ENCODE measurements around the gene OR10H2.
"Not testable (repeated sequence)": the region's sequence is repeated elsewhere in the genome, so short reads cannot be mapped to it uniquely, and the experiment has no call there.

Gene OR10H2, protein sequence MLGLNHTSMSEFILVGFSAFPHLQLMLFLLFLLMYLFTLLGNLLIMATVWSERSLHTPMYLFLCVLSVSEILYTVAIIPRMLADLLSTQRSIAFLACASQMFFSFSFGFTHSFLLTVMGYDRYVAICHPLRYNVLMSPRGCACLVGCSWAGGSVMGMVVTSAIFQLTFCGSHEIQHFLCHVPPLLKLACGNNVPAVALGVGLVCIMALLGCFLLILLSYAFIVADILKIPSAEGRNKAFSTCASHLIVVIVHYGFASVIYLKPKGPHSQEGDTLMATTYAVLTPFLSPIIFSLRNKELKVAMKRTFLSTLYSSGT

DNA sequence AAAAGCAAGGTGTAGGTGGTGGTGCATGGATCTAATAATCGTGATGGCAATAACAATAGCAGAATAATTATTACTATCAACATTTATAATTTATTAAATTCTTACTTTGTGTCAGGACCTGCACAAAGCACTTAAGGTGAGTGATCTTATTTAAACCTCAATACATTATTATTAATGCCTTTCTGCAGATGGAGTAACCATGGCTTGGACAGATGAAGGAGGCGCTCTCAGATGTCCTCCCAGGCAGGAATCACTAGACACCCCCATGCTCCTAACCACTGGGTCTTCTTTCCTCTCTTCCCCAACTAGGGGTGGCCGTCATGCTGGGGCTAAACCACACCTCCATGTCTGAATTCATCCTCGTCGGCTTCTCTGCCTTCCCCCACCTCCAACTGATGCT, at the start of gene OR10H2:
OR10H2 (plus strand) TSS at position 301 of the 400 bp plus-strand sequence; CDS start at position 321, 20 bp downstream.
- DNase-seq (ENCODE audit: low spot score), result no peak

DNA sequence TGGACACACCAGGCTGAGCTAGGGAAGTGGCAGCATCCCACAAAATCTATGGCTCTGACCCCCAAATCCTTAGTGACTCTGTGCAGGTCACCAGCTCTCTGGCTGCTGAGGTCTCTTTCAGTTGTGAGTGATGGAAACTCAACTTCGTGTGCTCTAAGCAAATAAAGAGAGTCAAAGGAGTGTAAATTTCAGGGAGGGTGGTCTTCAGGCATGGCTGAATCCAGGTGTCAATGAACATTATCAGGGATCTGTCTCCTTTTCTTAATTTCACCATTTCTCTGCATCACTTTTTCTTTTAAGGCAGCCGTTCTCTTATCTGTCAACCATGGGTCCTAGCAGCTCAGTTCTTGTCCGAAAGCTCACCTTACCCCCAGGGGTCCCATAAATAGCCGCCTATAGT, 48.7 kb upstream of the OR10H2 start:
- no peak for DNase-seq (ENCODE audit: low spot score)

DNA sequence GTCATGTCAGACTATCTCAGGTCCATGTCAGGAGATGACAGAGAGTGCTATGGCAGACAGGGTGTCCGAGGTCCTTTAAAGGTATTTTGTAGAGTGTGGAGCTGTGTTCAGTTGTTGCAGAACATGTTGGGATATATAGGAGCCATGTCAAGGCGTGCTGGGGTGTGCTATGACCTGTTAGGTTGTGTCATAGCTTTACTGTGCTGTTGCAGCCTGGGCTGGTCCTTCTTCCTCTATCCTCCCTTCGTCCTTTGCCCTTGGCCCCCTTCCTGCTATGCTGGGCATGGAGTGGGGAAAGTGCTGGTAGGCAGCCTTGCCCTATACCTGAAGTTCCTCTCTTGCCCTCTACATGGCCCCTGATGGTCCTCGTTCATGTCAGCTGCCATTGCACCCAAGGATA, 48.0 kb upstream of the OR10H2 start:
- not testable (repeated sequence) for DNase-seq (ENCODE audit: low spot score)

DNA sequence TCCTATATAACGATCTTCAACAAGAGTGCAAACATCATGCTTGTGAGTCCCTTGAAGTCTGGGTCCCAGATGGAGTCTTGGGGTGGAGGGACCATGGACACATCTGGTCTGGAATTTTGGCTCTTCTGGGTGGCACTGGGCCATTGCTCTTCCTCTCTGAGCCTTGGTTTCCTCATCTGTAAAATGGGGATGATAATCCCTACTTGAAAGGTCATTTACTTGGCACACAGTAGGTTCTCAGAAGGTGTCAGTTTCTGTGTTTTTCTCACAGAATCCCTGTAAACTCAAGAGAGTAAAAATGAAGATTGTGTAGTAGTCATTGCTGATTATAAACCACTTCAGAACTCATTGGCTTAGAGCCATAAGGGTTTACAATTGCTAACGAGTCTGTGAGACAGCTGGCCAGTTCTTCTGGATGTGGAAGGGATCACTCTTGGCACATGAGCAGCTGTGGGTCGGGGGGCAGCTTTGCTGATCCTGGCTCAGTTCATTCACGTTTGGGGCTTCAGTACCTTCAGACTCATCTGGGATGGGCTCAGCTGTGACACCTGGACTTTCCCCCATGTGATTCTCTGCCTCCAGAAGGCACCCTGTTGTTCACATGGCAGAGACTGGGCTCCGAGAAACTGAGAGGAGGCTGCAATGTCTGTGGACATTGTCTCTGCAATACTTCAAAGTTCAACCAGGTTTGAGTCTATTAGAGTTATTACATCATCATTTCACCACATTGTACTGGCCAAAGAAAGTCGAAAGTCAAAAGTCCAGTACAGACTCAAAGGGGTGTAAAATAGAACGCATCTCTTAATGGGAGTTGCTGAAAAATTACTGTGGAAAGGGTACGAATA, 47.1 kb upstream of the OR10H2 start:
- DNase-seq (ENCODE audit: low spot score), result no peak

DNA sequence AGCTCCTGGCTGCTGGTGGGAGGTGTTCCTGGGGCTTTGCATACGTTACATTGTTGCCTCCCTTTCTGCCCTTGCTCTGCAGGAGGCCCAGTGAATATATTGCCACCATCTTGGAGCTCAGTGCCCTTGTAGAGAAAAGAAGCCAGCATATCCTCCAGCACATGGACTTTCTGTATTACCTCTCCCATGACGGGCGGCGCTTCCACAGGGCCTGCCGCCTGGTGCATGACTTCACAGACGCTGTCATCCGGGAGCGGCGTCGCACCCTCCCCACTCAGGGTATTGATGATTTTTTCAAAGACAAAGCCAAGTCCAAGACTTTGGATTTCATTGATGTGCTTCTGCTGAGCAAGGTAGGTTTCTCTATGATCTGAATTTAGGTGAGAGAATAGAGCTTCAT, 44.4 kb upstream of the OR10H2 start:
- DNase-seq (ENCODE audit: low spot score), result no peak

DNA sequence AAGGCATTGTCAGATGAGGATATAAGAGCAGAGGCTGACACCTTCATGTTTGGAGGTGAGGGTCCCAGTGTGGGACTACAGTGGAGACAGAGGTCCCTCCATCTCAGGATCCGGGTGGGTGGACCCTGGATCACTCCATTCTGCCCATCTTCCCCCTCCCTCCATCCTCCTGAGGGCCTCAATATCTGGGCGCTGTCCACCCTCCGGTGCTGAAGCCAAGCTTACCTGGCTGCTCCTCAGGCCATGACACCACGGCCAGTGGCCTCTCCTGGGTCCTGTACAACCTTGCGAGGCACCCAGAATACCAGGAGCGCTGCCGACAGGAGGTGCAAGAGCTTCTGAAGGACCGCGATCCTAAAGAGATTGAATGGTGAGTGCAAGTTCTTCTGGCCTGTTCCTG, 43.0 kb upstream of the OR10H2 start:
- DNase-seq (ENCODE audit: low spot score), result no peak

DNA sequence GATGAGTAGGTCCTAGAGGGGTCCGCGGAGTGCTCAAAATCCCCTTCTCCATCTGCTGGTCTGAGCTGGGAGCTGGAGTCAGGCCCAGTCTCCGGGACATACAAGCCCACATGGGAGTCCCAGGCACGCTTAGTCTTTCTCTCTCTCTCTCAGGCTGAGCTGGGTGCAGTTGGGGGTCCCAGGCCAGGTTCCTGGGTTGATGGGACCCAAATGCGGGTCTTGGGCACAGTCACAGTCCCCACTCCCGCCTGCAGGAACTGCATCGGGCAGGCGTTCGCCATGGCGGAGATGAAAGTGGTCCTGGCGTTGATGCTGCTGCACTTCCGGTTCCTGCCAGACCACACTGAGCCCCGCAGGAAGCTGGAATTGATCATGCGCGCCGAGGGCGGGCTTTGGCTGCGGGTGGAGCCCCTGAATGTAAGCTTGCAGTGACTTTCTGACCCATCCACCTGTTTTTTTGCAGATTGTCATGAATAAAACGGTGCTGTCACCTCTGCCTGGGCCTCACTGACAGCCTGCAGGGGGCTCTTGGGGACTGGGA, 31.1 kb upstream of the OR10H2 start:
- DNase-seq (ENCODE audit: low spot score), result no peak

DNA sequence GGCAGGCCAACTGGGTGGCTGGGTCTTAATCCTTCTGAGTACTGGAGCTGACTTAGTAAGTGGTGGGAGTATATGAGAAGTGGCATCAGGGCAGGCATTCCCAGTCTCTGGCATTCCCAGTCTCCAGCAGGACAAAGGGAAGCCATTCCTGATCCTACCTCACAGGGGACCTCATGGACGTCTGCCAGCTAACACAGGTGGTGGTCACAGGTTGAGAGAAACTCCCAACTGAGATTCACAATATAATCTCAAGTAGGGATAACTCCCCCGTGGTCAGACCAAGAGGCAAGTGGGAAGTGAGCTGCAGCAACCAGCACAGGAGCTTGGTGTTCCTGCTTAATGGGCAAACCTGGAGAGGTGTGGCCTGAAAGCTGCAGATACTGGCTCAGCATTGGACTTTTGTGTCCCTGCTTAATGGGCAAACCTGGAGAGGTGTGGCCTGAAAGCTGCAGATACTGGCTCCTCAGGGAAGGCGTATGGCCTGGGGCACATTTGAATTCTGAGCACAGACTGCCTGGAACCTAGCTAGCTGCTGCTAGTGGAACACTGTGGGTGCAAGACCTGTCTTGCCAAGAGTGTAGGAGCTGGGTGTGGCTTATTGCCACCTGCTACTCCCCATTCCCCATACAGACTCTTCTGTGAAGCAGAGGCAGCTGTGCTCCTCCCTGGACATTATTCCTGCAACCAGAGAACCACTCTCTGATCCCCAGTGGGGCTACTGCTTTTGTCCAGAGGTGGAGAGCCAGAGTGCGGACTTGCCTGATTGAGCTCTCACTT, 25.9 kb upstream of the OR10H2 start:
- DNase-seq (ENCODE audit: low spot score), result no peak

DNA sequence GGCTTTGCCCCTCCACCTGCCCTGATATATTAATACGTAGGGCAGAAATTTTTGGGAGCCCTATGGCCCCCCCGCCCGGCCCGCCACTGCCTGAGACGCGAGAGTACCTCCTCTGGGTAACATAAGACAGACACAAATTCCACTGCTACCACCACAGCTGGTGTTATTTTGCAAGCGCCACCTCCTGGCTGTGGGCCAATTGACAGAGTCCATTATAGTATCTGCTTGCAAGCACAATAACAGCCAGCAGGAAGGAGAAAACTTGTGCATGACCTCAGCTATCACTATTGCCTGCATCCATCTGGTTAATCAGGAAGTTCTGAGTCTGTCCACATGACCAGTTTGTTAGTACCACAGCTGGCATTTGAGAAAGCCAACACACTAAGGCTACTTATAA, 25.3 kb upstream of the OR10H2 start:
- no peak for DNase-seq (ENCODE audit: low spot score)

DNA sequence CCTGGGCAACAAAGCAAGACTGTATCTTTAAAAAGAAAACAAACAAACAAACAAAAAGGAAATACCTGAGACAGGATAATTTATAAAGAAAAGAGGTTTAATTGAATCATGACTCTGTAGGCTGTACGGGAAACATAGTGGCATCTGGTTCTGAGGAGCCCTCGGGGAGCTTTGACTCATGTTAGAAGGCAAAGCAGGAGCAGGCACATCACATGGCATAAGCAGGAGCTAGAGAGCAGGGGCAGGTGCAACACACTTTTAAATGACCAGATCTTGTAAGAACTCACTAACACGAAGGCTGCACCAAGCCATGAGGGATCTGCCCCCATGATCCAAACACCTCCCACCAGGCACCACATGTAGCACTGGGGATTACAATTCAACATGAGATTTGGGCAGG, 13.2 kb upstream of the OR10H2 start:
- DNase-seq (ENCODE audit: low spot score), result no peak

DNA sequence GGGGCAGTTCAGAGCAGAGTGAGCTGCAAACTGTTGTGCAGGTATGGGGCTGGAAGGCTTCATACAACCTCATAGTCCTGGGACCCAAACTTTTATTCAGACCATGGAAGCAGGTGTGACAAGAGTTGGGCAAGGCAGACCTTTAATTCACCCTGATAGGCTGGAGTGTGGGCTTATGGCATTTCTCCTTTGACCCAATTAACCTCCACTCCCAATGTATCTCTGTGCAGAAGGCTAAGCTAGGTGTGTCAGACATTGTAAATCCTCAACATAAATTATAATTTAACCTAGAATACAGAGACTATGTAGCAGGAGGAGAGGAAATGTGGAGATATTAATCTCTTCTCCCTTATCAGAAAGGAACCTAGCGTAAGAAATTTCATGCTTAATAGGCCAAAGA, 12.2 kb upstream of the OR10H2 start:
- no peak for DNase-seq (ENCODE audit: low spot score)

DNA sequence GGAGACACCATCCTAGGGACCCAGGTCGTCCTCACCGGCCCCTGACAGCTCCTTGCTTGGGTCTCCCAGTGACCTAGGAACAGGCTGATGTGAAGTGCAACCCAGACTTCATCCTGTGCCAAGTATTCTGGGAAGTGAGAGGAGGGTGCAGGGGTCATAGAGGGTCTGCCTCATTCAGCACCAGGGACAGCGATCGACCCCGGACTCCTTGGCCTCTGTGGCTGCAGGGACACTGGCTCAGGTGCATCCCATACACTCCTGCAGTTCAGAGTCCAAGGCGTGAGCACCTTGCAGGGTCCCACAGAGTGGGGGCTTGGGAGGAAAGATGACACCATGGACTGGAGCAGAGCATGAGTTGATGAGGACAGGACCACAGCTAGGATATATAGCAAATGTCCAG, 10.0 kb upstream of the OR10H2 start:
- no peak for DNase-seq (ENCODE audit: low spot score)

DNA sequence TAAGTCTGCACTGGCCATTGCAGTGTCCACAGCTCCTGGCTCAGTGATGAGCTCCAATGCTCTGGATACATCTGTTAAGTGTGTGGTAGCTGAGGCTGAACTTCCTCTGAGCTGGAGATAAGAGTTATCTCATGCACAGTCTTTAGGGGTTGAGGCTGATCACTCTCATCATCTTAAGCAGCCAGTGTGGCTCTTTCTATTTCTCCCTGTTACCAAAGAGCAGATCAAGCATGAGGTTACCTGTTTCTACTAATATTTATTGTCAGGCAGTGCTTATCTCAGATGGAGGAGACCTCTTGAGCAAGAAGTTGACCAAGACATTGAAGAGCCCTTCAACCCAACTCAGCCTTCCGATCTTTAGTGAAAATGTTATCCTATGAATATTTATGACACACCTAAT, 6.6 kb upstream of the OR10H2 start:
- DNase-seq (ENCODE audit: low spot score), result no peak

DNA sequence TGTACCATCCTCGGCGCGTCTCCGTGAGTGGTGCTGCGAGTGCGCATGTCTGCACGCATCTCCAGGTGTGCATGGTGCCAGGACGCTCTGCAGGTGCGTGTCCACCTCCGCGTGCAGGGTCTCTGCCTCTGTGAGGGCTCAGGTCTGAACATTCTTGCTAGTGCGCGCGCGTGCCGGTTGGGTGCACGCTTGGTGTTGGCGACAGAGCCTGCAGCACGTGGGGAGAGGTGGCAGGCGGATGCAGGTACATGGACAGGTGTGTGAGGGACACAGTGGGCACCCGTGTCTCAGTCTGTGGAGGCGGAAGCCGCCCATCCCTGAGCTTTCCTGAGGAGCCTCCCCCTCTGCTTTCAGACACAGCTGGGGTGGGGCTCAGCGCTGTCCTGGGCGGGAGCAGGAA, 4.9 kb upstream of the OR10H2 start:
- no peak for DNase-seq (ENCODE audit: low spot score)

DNA sequence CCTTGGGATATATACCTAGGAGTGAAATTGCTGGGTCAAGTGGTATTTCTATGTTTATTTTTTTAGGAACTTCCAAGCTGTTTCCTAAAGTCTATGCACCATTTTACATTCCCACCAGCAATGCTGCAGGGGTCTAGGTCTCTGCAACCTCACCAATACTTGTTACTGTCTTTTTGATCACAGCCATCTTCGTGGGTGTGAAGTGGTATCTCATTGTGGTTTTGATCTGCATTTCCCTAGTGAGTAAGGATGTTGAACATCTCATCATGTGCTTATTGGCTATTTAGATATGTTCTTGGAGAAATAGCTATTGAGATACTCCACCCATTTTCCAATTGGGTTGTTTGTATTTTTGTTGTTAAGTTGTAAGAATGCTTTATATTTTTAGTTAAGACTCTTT, 2.7 kb downstream of the OR10H2 start:
- no peak for DNase-seq (ENCODE audit: low spot score)

DNA sequence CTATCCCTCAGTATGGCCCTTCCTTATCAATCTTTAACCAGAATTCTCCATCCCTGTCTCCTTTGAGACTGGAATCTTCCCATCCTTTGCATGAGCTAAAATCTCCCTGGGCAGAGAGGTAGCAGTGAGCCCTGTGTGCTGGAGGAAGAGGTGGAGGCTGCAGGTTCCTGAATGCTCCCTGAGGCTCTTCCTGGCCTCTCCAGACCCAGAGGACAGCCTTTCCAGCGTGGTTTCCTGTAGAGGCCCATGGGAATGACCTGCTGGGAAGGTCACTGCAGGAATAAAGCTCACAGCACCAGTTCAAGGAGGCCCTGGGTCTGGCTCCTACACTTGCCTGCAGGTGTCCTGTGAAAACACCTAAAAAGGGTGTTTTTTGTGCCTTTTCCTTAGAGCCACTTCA, 4.6 kb downstream of the OR10H2 start:
- DNase-seq (ENCODE audit: low spot score), result no peak

DNA sequence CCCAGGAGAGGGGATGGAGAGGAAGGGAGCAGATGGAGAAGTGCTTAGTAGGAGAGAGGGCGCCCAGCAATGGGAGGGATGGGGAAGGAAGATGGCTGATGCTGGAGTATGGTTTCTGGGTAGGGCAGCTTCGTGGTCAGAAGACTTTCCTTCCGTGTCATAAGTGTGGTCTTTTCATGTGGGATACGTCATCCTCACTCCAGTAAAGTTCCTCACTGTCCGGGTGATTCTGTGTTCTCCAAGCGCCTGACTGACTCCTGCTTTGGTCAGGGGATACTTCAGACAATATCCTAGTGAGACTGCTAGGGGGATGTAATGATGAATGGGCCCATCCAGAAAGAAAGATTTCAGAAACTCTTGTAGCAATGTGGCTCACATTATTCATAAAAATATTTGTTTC, 6.1 kb downstream of the OR10H2 start:
- no peak for DNase-seq (ENCODE audit: low spot score)

DNA sequence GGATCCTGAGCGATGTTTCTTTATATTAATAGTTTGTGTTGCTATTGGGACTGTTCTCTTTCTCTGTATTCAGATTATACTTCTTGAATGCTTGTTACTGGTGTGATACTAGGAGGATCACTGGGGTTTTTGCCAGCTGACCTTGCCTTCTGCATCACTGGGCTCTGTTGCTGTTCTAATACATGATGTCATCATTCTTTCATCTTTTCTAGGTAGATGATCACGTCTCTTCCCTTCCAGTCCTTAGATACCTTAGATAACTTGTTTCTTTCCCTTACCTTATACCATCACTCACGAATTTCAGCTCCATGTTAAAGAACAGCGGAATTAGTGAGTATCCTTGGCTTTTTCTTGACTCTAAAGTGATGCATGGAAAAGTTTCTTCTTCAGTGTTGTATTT, 9.9 kb downstream of the OR10H2 start, which contains the start of gene OR10H3:
OR10H3 (plus strand) TSS at position 264 of the 400 bp plus-strand sequence. CDS start 3,408 bp downstream, outside the sequence.
- no peak for DNase-seq (ENCODE audit: low spot score)

DNA sequence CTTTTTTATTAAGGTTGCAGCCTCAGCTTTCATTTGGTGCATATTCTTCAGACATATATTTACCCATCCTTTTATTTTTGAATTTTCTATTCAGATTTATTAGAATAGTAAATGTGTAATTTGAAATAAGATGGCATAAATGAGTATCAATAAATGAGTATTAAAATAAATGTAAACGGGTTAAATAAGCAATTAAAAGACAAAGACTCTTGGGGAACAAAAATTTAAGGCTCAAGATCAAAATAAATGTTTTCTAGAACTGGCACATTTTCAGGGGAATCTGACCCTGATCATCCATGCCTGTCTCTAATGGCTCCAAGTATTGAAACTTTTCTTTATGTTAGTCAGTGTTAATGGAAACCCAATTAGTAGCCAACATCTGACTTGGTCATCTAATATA, 13.0 kb downstream of the OR10H2 start:
- DNase-seq (ENCODE audit: low spot score), result no peak

DNA sequence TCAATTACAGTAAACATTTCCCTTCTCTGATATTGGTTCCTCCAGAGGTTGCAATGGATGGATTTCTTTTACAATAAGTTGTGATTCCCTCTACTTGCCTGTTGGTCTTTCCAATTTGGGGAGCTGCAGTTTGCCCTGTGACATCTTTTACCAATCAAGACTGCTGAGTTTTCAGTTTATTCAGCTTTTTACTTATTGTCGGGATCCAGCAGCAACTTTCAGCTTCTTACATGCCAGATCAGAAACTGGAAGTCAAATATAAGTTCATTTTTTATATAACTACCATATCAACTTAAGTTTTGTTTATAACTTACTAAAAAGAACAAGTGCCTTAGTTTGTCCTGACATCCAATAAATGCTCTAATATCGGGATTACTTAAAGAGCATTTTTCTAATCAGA, 20.4 kb downstream of the OR10H2 start:
- DNase-seq (ENCODE audit: low spot score), result no peak

DNA sequence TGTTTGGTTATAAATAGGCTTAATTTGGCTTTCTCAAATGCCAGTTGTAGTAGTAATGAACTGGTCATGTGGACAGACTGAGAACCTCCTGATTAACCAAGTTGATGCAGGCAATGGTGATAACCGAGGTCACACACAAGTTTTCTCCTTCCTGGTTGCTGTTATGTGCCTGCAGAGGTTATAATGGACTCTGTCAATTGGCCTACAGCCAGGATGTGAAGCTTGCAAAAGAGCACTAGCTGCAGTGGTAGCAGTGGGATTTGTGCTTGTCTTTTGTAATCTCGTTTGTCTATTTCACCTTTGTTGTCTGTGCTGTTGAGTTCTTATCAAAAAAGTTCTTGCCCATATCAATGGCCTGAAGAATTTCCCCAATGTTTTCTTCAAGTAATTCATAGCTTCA, 30.6 kb downstream of the OR10H2 start:
- DNase-seq (ENCODE audit: low spot score), result no peak

DNA sequence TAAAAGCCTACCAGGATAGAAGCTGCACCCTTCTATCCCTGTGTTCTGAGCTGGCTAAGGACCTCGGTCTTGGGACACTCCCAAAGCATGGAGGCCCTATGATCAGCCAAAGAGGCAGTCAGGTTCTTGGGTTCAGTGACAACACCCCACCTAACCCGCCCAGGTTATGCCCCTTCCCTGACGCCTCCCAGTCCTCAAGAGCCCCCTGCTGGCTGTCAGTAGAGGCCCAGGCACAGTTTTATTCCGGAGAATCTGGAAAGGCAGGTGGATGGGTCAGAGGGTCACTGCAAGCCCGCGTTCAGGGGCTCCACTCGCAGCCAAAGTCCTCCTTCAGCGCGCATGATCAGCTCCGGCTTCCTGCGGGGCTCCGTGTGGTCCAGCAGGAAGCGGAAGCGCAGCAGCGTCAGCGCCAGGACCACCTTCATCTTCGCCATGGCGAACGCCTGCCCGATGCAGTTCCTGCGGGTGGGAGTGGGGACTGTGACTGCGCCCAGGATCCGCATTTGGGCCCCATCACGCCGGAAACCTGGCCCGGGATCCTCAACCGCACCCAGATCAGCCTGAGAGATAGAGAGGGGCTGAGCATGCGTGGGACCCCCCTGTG, 32.2 kb downstream of the OR10H2 start:
- DNase-seq (ENCODE audit: low spot score), result no peak

All from ecto neural progenitor cell (in vitro differentiated cells).